ENCODE data around the gene ARID1B. TPM values are rescaled to one million over a fixed set of nuclear protein-coding genes. Genes with fewer than 3 reads are reported as not detected.

ARID1B gene
- total RNA-seq, 6 experiments from 2014 or later: 23.2 to 35.3 (median 30.7) TPM

- H3K27ac ChIP-seq: no peak overlapping the region
- 85% methylated on average over 9 of the region's 9 CpGs for WGBS (ENCODE audit: insufficient coverage, low coverage, low lambda C conversion rate, missing lambda C conversion rate)
- H3K4me3 ChIP-seq: no peak overlapping the region
- DNase-seq (no peak), ATAC-seq (peak in 1 of 4 donors; percentile 28)
- no peaks in the 10 kb centered on the region for H3K27me3 ChIP-seq
- H3K9me3 ChIP-seq: no peaks in the 10 kb centered on the region
- H3K4me1 ChIP-seq: peaks cover 0 to 8% (median 0%) of the 10 kb centered on the region in 4 donors
- peaks cover 0 to 1% (median 0%) of the 10 kb centered on the region in 4 donors for H3K36me3 ChIP-seq
- no peak for TF ChIP-seq CTCF (IDR thresholded peaks at IDR 0.05)
- no peak for TF ChIP-seq POLR2A (IDR thresholded peaks at IDR 0.05)
- intact Hi-C loops (cut with DNase I): no loop called here
Observed at GRCh38 chr6:157061770-157062594, 284.8 kb downstream of the ARID1B start.

DNA sequence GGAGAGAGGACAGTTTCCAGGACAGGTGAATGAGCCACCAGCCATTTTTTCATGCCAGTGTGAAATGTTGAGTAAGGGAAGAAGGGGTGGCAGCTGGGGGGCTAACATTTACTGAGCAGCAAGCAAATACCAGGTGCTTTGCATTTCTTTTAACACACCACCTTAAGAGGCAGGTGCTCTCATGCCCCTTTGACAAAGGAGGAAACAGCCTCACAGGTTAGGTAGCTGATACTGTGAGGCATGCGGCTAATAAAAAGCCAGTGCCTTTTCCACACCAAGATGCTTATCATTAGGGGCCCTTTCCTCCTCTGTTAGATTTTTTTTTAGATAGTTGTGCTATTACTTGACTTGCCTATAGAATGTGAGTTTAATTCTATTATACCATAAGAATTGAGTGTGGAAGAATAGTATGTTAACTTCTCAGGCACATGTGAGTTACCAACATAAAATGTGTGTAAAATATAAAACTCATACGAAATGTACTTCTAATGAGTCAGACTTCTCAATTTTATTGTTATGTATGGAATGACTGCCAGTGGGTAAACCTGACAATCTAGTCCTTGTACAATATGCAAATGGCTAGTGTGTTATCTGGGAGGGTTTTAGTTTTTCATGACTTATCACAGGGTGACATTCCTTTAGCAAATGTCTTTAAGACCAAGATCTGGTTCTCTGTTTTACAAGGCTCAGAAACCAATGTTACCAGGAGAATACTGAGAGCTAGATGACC is 286.2 kb downstream of the ARID1B start:
- H3K27me3 ChIP-seq: no peaks in the 10 kb centered on the region
- WGBS (ENCODE audit: insufficient coverage, low coverage, low lambda C conversion rate, missing lambda C conversion rate): 73% methylated on average over 2 of the region's 2 CpGs
- peaks cover 0 to 1% (median 0%) of the 10 kb centered on the region in 4 donors for H3K36me3 ChIP-seq
- intact Hi-C loops (cut with DNase I): no loop called here
- TF ChIP-seq POLR2A (IDR thresholded peaks at IDR 0.05): no peak
- no peak for TF ChIP-seq CTCF (IDR thresholded peaks at IDR 0.05)
- ATAC-seq: no peak
- DNase-seq: no peak
- H3K4me1 ChIP-seq: peaks cover 0 to 8% (median 0%) of the 10 kb centered on the region in 4 donors
- H3K4me3 ChIP-seq: no peak overlapping the region
- no peak overlapping the region for H3K27ac ChIP-seq
- no peaks in the 10 kb centered on the region for H3K9me3 ChIP-seq

GRCh38 chr6:157063923-157064322 is 286.7 kb downstream of the ARID1B start:
- ATAC-seq (no peak), DNase-seq (no peak)
- TF ChIP-seq CTCF (IDR thresholded peaks at IDR 0.05): no peak
- H3K27me3 ChIP-seq: no peaks in the 10 kb centered on the region
- no peaks in the 10 kb centered on the region for H3K9me3 ChIP-seq
- H3K27ac ChIP-seq: no peak overlapping the region
- intact Hi-C loops (cut with DNase I): no loop called here
- 89% methylated on average over 5 of the region's 5 CpGs for WGBS (ENCODE audit: insufficient coverage, low coverage, low lambda C conversion rate, missing lambda C conversion rate)
- H3K4me3 ChIP-seq: no peak overlapping the region
- peaks cover 0 to 8% (median 0%) of the 10 kb centered on the region in 4 donors for H3K4me1 ChIP-seq
- H3K36me3 ChIP-seq: peaks cover 0 to 1% (median 0%) of the 10 kb centered on the region in 4 donors

DNA sequence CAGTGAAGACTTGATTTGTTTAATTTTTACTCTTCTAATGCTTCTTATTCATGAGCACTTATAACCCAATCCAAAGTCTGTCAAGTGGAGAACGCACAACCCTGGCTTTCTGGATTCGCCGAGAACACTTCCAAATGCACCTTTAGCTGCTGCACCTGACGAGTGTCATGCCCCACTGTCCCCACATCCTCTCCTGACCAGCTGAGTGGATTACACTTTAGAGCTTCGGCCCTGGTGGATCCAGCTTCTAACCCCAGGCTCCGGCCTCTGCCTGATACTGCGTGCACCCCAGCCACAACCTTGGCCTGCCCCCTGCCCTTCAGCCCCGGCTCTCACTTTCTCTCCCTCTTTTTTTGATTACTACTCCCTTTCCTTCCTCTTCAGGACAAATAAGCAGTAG is 287.3 kb downstream of the ARID1B start:
- TF ChIP-seq POLR2A (IDR thresholded peaks at IDR 0.05): no peak
- TF ChIP-seq CTCF (IDR thresholded peaks at IDR 0.05): no peak
- WGBS (ENCODE audit: insufficient coverage, low coverage, low lambda C conversion rate, missing lambda C conversion rate): 75% methylated on average over 8 of the region's 8 CpGs
- no peak for ATAC-seq

More for the DNA sequence above, 287.3 kb downstream of the ARID1B start:
- intact Hi-C loops (cut with DNase I): no loop called here
- H3K4me1 ChIP-seq: peaks cover 0 to 8% (median 0%) of the 10 kb centered on the region in 4 donors
- H3K36me3 ChIP-seq: peaks cover 0 to 1% (median 0%) of the 10 kb centered on the region in 4 donors
- no peaks in the 10 kb centered on the region for H3K27me3 ChIP-seq
- H3K4me3 ChIP-seq: no peak overlapping the region
- no peak for DNase-seq
- H3K27ac ChIP-seq: no peak overlapping the region
- no peaks in the 10 kb centered on the region for H3K9me3 ChIP-seq
